HG03060 (cell line): Measurements from ENCODE around the gene CXCL12.

Experiments
- ATAC-seq: cut with Tn5 transposase; IDR thresholded peaks from one replicate; pipeline ENCODE4 v1.9.1; 2021; ENCODE audit warnings: low read depth, moderate number of reproducible peaks; ENCODE audit not compliant: unreplicated experiment

CXCL12 gene

DNA sequence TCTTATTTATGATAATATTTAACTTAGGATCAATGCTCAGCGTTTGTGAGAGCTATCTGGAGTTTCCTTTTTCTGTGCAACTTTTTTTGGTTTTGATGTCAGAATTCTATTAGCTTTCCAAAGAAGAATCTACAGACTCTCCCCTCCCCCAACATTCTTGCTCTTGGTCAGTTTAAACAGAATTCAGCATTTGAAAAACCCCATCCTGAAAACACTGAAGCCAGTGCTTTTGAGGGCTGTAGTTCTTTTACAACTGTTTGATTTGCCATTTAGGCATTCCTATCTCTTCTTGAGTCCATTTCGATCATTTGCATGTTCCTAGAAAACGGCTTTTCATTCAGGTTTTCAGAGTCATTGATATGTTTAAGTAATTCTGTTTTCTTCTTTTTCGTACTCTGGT, 15.6 kb upstream of the CXCL12 start:
- ATAC-seq, result no peak

DNA sequence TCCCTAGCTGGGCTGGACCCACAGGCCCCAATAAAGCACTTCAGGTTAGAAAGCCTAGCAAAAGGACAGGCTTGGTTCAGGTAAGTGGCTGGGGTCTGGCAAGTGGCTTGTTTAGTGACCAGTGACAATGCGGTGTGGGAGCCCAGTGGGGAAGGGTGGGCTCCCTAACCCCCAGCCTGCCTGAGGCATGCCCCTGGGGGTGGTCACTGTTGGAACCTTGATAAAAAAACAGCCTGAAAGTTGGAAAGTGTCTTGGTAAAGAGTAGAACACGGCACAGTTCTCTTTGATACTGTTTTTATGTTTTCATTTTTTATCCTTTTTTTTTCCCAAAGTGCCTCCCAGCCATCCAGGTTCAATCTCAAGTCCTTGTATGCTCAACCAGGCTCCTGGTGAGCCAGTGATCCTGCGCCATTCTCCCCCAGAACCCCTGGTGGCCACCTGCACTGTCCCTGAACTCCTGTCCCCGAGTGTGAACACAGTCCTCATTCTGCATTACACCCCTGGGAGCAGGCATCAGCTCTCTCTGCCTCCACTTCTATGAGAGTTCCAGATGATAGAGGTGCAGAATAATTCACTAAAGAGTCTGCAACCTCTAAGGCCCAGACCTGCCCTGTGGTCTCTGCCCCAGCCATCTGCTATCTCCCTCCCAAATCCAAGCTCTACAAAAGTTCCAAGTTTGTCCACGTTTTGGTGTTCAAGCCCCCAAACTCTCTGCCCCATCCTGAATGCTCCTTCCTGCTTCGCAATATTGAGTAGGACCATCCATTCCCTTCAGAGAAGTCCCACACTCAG, 15.0 kb upstream of the CXCL12 start:
- ATAC-seq, result no peak

DNA sequence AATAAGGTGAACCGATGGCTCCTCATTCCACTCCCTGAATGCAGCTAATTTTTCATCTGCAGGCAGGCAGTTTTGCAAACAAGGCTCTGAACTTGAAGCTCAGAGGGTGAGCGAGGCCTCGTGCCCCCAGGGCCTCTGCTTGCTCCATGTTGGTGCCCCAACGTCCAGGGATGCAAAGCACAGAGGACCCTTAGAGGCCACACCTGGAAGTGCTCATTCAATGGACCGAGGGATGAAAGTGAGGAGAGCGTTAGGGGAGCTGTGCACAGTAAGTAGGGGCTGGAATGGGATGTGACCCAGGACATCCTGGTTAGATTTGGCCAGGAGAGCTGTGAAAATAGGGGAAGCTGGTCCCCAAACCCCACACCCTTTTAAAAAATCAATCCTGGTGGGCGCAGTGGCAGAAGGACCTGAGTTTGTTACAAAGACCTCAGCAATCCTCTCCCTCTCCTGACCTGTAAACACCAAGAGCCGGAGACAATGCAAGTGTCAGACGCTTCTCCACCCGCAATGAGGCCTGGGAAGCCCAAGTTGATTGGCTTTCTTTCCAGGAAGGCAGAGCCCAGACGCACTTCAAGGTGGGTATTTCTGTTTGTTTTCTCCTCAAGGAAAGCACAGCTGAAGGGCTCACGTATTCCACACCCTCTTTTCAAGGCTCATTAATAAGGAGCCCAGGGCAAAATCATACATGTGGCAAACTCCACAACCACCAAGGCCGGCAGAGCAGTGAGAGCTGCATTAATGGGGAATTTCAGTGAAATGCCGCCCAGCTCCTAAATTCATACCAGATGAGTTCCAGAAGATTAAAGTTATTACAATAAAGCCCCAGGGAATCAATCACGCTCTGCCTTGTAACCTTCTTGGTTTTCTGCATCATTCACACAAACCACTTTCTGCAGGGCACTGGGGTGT, 14.1 kb upstream of the CXCL12 start:
- no peak for ATAC-seq

DNA sequence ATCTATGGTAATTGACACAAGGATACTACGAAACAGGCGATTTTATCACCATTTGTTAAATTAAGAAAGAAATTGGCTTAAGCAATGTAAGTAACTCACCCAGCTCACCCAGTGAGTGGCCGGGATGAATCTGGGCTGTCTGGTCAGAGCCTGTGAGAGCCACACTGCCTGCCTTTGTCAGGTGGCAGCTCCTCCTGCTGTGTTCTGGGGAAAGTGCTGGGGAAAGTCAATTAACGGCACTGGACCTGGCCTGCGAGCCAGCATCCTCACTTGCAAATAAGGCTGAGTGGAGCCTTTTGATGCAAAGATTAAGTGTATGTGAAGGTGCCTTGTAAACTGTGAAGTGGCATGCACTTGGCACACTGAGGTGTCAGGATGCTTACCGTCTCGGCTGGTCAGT, 13.4 kb upstream of the CXCL12 start:
- no peak for ATAC-seq

DNA sequence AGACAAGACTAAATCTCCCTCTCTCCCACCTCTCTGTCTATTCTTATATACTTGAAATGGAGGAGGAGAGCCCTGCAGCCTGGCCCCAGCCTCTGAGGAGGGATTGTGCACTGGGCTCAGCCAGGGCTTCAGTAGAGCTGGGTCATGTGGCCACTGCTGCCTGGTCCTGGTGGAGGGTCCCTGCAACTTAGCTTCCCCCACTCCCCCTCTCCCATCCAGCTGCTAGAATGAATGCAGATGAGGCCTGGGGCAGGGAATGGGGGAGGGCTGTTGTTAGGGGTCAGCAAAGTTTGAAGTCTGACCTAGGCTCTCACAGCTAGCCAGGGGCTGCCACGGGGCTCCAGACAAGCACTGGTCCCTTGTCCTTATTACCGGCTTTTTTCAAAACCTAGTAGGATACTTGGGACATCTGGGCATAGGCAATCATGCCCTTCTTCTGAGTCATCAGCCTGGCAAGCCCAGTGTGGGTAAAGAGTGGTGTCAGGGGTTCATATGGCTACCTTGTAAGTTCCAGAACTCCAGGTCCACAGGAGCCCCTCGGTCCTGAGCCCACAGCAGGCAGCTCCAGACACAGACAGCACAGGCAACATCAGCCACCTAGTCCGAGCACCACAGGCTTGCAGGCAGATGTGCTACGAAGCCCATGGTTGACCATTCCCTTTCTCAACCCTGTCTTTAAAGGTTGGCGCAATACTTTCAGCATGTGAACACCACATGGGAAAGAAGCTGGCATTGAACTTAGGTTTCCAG, 12.8 kb upstream of the CXCL12 start:
- ATAC-seq, result no peak

DNA sequence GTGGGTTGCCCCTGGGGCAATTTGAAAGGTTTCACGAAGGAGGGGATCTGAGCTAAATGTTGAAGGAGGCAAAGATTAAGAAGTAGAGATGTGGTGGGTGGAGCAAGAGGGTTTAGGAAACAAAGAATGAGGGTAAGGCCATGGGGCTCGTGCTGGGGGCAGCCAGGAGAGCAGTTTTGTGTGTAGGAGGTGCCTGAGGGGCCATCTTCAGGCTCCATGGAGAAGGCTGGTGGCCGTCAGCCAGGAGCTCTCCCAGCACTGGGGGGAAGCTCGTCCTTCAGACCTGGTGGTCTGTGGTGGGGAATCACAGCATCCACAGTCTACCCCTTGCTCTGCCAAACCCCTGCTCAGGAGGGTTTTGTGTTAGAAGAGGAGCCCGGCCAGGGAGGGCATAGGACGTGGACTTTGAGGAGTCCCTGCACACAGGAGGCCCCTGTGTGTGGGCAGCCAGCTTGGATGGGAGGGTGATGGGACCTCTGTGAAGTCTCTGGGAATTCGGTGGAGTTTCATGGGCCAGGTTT, 11.8 kb upstream of the CXCL12 start:
- ATAC-seq, result no peak

DNA sequence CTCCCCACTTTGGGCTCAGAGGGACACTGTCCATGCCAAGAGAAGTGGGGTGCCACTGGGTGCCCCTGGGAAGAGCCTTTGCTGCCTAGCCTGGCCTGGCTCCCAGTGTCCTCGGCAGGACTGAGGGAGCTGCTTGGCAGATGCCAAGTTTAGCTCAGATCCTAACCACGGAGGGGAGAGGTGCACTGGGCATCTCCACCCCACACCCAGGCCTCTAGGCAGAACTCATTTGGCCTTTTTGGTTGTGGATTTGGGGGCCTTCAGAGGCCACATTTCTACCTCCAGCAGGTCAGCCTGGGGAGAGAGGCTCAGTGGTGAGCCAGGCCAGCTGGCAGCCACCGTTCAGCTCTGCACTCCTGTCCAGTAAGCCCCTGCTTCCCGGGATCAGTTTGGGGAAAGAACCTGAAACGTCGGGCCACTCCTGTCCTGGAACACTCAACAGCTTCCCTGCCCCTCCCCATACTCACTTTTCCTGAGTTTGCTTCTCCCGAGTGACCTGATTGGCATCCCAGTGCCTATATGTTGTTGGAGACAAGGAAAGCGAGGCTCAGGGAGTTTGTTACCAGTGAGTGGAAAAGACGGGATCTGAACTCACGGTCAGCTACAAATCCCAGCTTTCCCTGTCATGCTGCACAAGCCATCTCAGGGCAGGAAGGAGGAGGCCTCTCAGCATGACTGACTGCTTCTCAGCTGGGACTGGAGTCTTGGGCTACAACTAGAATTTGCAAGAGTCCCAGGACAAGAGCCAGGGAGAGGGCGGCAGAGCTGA, 11.2 kb upstream of the CXCL12 start:
- ATAC-seq, result no peak

DNA sequence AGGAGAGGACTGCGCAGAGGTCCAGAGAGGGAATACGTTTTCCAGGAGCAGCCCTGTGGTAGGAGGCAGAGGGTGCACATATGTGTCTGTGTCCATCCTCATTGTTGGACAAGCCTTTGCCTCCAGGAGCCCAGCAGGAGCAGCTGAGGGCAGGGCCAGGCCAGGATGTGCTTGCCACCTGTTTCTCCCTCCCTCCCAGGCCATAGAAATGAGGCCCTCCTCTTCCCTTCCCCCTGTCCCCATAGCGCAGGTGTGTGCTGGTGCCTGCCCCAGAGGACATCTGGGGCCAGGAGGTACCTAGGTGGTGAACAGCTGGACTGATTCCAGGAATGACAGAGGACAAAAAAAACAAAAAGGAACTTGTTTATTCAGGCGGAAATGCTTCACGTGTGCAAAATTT, 10.5 kb upstream of the CXCL12 start:
- ATAC-seq, result no peak

DNA sequence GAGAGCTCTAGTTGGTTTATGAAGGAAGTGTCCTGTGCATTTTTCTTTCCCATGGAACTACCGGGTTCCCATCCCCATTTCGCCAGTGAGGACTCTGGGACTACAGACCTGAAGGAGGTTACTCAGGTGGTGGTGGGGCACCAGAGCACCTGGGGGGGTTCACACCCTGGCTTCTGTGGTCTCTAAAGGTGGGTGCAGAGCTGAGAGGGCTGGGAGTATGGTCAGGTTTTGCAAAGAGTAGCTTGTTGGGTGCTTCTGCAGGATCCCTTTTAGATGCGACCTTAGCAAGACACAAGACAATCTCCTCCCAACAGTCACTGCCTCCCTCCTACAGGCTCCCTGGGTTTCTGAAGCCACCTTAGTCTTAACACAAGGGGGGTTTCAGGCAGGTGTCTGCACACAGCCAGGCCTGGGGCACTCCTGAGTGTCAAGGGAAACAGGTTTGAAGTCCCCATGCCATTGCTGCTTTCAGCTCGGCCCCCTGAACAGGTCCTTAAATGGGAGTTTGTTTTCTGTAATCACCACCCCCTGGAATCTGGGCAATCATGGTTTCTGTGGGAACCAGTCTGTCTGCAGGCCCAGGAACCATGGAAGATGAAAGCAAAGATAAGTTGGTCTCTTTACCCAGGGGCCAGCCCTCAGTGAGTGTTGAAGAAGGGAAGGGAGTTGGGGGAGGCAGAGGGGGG, 9.9 kb upstream of the CXCL12 start:
- ATAC-seq, result no peak

DNA sequence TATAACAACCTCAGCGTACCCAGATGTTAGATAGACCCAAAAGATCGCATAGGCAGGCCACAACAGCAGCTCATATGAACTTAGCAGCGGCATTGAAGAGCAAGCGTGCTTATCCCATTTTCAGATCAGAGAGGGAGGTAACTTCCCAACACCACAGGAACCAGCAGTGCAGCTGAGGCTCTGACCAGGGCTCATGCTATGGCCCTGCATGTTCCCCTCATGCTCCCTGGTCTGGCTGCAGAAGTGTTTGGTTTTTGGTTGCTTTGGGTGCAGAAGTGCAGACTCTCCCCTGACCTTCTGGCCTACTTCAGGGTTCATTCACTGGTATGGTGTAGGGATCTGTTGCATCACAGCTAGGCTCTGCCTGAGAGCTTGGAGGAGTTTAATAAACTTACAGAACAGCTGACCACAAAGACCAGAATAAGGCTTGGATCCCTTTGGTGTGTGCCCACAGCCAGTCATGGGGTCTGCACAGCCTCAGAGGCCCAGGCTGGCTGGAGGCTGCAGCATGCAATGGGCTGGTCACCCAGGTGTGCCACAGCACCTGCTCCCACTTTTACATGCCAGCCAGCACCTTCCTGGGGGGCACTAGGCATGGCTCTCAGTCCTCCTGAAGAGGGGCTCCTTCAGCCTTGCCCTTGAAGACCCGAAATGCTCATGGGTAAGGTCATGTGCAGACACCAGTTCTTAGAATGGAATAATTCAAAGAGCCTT, 9.1 kb upstream of the CXCL12 start:
- no peak for ATAC-seq

DNA sequence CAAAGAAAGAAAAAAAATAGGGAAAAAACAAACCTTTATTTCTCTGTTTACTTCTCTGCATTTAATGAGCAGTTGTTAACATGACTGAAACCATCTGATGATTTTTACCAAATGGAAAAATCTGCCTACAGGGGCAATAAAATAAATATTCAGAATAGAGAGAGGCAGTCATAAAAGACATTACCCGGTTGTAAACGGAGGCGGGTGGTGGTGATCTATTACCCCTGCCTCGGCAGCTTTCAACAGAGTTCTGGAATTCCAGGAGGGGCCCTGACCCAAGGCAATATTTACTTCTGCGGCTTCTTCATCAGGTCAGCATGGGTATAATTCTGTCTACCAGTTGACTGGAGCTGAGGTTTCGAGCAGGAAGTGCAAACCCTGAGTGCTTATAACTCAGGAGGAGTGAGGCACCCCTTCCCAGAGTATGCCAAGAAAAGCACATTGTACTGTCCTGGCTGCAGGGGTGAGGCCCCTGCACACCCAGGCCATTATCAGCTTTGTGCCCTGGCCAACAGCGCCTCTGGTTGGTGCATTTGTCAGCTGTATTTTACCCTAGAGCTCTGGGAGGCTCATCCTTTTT, 8.2 kb upstream of the CXCL12 start:
- no peak for ATAC-seq

DNA sequence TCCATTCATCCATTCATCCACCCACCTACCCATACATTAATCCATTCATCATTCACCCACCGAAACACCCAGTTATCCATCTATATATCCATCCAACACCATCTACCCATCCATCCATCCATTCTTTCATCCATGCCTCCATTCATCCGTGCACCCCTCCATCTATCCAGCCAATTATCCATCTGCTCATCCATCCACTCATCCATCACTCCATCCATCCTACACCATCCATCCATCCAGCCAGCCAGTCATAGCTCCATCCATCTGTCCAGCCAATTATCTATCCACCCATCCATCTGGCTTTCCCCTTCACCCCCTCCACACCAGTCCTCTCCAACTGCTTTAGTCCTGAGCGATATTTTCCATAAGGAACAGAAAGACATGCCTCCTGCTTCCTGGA, 7.5 kb upstream of the CXCL12 start:
- ATAC-seq, result no peak

DNA sequence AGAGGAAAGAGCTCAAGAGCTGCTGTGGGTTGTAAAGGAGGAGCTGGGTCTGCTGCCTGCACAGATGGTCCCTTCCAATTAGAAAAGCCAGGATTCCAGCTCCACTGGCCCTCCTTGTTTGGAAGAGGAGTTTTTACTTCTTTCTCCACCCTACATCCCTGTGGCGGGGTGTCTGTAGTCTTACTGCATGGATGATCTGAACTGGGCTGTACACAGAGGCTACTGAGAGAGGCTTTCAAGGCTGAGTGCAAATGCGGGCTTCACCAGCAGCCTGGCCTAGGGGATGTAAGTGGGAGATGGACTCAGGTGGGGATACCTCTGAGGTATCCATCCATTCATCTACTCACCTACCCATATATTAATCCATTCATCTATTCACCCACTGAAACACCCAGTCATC, 7.1 kb upstream of the CXCL12 start:
- no peak for ATAC-seq

DNA sequence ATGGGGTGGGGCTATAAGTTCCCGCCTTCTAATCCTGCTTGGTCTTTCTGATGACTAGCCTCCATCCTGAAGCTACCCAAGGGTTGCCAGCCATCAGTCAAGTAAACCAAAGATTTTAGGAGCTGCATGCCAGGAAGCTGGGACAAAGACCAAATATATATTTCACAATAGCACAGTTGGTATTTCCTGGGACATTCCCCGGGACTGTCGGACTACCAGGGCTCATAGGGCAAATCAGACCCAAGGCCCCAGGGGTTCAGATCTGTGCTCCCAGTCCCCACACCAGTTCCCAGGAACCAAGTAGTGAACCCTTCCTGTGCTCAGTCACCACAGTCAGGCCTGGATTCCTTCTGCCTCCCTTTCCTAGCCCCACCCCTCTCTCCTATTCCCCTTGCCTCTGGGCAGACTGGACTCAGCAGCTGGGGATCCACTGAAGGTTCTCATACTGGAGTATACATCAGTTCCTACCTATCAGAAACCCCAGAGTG, 5.7 kb upstream of the CXCL12 start:
- no peak for ATAC-seq

DNA sequence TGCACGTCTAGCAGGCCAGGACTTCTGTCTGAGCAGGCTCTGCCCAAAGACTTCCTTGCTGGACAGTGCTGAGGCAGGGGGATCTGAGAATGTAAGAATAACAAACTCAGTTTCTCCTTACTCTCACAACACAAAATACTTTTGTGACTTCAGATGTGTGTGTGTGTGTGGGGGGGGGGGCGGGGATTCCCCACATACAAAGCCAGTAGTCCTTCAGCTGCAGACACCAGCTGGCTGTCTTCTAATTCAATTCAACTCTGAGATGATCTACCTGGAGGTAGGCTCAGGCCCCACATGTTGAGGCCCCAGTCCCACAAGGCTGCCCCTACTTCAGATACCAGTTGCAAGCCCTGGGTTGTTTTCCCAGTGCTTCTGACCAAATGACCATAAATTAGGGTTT, 4.7 kb upstream of the CXCL12 start:
- ATAC-seq, result no peak

DNA sequence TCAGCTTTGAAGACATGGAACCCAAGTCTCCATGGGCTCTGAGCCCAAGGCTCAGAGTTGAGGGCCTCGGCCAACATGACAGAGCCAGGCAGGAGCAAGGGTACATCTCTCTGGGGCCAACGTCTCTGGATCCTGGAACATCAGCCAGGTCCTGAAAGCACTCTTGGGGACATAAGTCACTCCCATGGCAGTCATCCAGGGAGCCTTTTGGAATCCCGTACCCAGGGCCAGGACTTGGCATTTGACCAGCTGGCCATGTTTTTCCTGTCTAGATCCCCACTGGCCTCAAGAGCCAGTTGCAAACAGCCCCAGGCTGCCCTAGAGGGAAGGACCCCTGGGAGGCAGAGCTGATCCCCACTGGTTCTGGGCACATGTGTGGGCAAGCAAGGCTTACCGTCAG, 4.3 kb upstream of the CXCL12 start:
- ATAC-seq, result no peak

DNA sequence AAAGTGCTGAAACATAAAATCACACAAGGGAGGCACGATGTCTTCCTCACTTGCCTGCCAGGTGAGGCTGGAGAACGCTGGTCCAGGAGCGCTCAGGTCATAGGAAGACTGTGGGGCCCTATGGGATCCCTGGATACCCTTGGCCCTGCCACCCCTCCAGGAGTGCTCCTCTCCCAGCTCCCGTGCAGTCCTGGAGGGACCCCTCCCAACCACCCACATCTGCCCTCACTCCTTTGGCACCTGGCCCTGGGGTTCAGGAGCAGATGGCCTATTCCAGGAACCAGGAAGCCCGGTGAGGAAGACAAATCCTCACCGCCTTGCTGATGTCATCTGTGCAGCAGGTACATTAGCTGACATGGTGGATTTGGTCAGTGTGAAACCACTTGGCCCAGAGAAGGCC, 3.7 kb upstream of the CXCL12 start:
- no peak for ATAC-seq

DNA sequence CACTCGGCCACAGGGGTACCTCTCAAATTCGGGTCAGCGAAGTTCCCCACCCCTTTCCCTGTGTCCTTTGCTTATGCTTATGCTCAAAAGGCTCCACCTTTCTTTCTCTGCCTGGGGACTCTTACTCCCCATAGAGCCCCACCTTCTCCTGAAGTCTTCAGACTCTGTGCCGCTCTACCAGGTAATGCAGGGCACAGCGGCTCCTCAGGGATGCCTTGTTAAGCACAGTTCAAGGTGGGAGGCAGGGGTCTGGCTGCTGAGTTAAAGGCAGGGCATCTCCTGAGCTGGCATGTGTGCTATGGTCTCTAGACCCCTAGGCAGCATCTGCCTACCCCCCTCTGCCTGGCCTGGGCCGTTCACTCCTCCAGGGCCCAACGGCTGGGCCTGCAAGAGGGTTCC, 3.0 kb upstream of the CXCL12 start:
- no peak for ATAC-seq
